ACHN (cell line): ENCODE results near the gene PRR36.
"Not testable (repeated sequence)": the region's sequence is repeated elsewhere in the genome, so short reads cannot be mapped to it uniquely, and the experiment has no call there.

Experiments
- DNase-seq: peaks from one replicate; pipeline ENCODE4 v3.0.0-alpha.2; 2015
- in situ Hi-C: cut with HindIII; loops from 2 replicates; pipeline ENCODE4 v1.10.0; 2017; ENCODE audit warnings: low sequenced_read_pairs, low pct_ligation_motif_present, low pct_unique_long_range_greater_than_20kb

Gene PRR36

GRCh38 chr19:7864690-7865074 is 9.5 kb downstream of the PRR36 start:
- no peak for DNase-seq
- in situ Hi-C loops = no loop called here

DNA sequence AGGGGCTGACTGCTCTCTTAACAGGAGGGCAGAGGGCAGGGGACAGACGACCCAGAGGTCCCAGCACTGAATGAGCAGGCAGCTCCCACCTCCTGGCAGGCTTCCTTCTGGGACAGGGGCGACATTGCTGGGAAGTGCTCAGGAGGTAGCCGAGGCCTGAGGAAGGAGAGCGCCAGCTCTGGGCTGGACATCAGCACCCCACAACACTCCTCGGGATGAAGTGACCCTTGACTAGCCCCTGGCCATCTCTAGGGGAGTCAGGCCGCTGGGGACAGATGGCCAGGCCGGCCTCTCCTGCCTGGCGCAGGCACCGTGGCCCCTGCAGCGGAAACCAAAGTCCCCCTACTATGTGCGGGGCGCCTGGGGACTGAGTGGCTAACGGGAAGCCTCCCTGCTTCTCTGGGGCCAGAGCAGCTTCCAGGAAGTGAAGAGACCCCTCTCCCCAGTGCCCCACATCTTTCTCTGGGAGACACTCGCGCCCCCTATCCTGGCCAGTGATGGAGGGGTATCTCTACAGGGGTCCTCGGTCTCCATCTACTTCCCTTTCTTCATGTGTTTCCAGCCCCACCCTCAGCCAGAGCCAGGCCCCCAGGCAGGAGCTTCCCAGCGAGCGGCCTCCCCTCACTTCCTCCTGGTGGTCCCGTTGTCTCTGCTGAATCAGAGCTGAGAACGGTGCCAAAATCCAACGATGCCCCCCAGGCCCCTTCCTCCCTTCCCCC is 10.1 kb downstream of the PRR36 start:
- in situ Hi-C loops = no loop called here
- no peak for DNase-seq

GRCh38 chr19:7863157-7863970 is 10.8 kb downstream of the PRR36 start:
- in situ Hi-C loops = no loop called here
- DNase-seq = no peak

DNA sequence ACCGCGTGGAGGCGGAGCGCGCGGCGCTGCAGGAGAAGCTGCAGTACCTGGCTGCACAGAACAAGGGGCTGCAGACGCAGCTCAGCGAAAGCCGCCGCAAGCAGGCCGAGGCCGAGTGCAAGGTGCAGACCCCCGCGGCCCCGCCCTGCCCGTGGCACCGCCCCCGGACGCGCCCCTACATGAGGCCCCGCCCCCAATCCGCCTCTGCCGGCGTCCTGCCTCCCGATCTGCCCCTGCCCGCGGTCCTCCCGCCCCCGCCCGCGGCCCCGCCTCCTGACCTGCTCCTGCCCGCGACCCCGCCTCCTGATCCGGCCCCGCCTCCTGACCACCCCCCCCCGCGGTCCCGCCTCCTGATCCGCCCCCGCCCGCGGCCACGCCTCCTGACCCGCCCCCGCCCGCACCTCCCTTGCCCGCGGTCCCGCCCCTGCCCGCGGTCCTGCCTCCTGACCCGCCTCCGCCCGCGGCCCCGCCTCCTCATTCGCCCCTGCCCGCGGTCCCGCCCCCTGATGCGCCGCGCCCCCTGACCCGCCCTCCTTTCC is 11.7 kb downstream of the PRR36 start:
- in situ Hi-C loops = no loop called here
- no peak for DNase-seq

- in situ Hi-C loops = no loop called here
- DNase-seq = no peak
Observed at GRCh38 chr19:7861619-7862412, 12.4 kb downstream of the PRR36 start.

- no peak for DNase-seq
- in situ Hi-C loops = no loop called here
Observed at GRCh38 chr19:7860714-7861618, 13.2 kb downstream of the PRR36 start.

- DNase-seq = no peak
- in situ Hi-C loops = no loop called here
Observed at GRCh38 chr19:7859831-7860713, 14.1 kb downstream of the PRR36 start.

DNA sequence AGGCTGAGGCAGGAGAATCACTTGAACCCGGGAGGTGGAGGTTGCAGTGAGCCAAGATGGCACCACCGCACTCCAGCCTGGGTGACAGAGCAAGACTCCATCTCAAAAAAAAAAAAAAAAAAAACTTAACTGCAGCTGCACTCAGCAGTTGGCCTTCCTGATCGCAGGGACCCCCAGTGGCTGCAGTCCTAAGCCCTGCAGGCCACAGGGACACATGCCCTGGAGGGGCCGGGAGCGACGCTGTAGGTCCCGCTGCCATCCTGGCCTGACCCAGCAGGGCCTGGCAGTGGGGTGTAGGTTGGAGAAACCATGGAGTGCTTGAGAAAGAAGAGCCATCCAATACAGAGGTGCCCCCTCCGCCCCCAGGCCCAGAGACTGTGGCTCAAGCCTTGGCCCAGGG is 15.1 kb downstream of the PRR36 start:
- DNase-seq, in situ Hi-C loops: not testable (repeated sequence)

- DNase-seq = no peak
- in situ Hi-C loops = no loop called here
Observed at GRCh38 chr19:7858109-7858770, 15.9 kb downstream of the PRR36 start.

GRCh38 chr19:7857727-7858108 is 16.5 kb downstream of the PRR36 start:
- DNase-seq = no peak
- in situ Hi-C loops = no loop called here

DNA sequence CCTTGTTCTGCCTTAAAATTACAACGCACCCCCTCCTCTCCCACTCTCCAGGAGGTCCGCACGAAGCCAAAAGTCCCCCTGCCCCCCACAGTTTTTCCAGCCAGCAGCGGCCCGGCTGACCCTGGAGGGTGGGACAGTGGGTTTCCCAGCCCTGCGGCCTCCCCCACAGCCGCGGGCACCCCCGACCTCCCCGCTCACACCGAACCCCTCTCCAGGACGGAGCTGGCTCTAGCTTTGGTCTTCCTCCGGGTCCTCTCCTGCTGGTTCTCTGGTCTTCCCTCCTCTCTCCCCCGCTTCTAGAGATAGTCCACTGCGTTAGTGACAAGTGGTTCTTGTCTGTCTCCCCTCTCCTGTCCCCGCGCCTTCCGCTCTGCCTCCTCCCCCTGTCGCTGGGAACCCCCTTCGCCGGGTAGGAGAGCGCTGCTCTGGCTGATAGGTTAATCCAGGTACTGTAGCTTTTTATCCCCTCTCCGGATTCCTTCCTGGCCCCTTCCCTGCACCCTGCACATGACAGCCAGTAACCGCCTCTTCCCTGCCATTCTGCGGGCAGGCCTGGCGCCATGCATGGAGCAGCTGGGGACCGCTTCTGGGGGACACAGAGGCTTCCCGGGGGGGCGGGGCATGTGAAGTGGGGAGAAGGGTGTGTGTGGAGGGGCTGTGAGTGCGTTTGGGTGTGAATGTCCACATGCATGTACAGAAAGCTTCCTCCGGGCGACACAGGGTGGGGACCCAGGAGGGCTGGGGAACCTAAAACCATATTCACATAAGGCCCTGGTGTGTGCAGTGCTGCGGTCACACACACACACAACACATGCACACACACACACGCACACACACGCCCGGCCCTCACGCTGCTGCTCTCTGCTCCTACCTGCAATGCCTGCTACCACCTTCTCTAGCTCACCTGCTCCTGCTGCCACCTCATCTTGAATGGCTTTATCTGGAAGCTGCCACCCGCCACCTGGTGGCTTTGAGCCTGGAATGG is 17.2 kb downstream of the PRR36 start:
- in situ Hi-C loops = no loop called here
- DNase-seq = no peak

GRCh38 chr19:7856109-7856591 is 18.0 kb downstream of the PRR36 start:
- DNase-seq = no peak

DNA sequence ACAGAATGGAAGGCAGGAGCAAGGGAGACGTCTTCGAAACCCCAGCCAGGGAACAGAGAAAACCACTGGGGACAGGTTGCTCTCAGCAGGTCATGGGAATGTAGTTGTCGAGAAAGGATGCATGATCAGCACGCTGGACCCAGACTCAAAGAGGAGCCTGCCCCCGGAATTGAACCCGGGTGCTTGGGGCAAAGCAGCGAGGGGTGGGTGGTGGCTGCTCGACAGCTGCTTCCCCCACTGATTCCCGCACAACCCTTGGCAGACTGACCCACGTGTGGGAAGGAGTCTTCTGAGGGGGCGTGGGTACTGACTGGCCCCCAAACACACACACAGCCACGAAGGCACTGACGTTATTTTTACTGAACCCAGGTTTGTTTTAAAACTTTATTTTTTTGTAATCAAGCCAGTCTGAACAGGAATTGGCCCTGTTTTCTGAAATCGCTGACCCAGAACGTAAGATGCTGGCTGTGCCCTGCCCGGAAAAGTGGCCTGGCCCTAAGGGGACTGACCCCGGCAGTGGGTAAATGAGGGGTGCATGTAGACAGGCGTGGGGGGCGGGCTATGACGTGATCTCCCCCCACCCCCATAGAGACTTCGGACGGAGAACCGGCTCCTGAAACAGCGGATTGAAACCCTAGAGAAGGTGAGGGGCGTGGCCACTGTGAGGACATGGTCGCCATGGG is 18.6 kb downstream of the PRR36 start:
- no peak for DNase-seq
- in situ Hi-C loops = no loop called here

More at GRCh38 chr19:7856109-7856591, 18.0 kb downstream of the PRR36 start:
- in situ Hi-C loops = no loop called here

GRCh38 chr19:7853770-7854128 is 20.4 kb downstream of the PRR36 start:
- no peak for DNase-seq
- in situ Hi-C loops = no loop called here
